HAP-1 (cell line): ENCODE results near the gene TMEM33.

Source experiments
- DNase-seq, 2 experiments: peaks; one replicate each; pipeline ENCODE4 v3.0.0-alpha.2; 2016 to 2020; ENCODE audit warnings: low spot score in 2 of 2
- H3K27me3 ChIP-seq: fragments of 250-450 bp; sonication (Bioruptor Pico); 2 replicates; pipeline ENCODE4 v1.5.1; 2020; ENCODE audit warnings: low read depth, mild to moderate bottlenecking, moderate library complexity
- H3K36me3 ChIP-seq: fragments of 250-450 bp; sonication (Bioruptor Pico); replicated peaks from 2 replicates; pipeline ENCODE4 v1.5.1; 2020; ENCODE audit warnings: mild to moderate bottlenecking
- H3K4me1 ChIP-seq: fragments of 250-450 bp; sonication (Bioruptor Pico); 2 replicates; pipeline ENCODE4 v1.5.1; 2020; ENCODE audit warnings: mild to moderate bottlenecking
- H3K4me3 ChIP-seq: fragments of 250-450 bp; sonication (Bioruptor Pico); 2 replicates; pipeline ENCODE4 v1.5.1; 2020; ENCODE audit warnings: mild to moderate bottlenecking, moderate library complexity
- H3K9me3 ChIP-seq: fragments of 250-450 bp; sonication (Bioruptor Pico); 2 replicates; pipeline ENCODE4 v1.5.1; 2020; ENCODE audit warnings: mild to moderate bottlenecking, moderate library complexity
- in situ Hi-C: fragments of 300-500 bp; cut with MboI; formaldehyde crosslinking; loops from 3 replicates; pipeline ENCODE4 v1.14.3; 2020; ENCODE audit warnings: low sequenced_read_pairs, inconsistent platforms, mixed read lengths

TMEM33 gene

GRCh38 chr4:41963105-41963504 is 27.9 kb downstream of the TMEM33 start:
- H3K36me3 ChIP-seq, result peaks cover 5% of the 10 kb centered on the region; the same call in 1 of the 2 replicates
- H3K27me3 ChIP-seq, result no peaks in the 10 kb centered on the region
- DNase-seq, result peak in 1 of 2 experiments; percentile 36
- in situ Hi-C loops, result loop anchor here (25.0 kb wide), 1 partner anchor 574 kb away; no protein-coding TSS in a partner anchor
- H3K4me3 ChIP-seq, result no peak overlapping the region
- no peaks in the 10 kb centered on the region for H3K9me3 ChIP-seq
- peaks cover 15% of the 10 kb centered on the region for H3K4me1 ChIP-seq

- peaks cover 8% of the 10 kb centered on the region for H3K4me1 ChIP-seq
- H3K27me3 ChIP-seq, result no peaks in the 10 kb centered on the region
- no peaks in the 10 kb centered on the region for H3K9me3 ChIP-seq
- in situ Hi-C loops, result loop anchor here (25.0 kb wide), 1 partner anchor 573 kb away; no protein-coding TSS in a partner anchor
- H3K4me3 ChIP-seq, result no peak overlapping the region
- H3K36me3 ChIP-seq, result peaks cover 4% of the 10 kb centered on the region; the same call in 1 of the 2 replicates
- DNase-seq, result no peak
Measured at GRCh38 chr4:41964401-41964800, 29.2 kb downstream of the TMEM33 start.

- in situ Hi-C loops, result loop anchor here (25.0 kb wide), 1 partner anchor 570 kb away; no protein-coding TSS in a partner anchor
- Histone ChIP-seq H3K4me1 (no peaks in the 10 kb centered on the region), H3K27me3 (no peaks in the 10 kb centered on the region), H3K36me3 (0 out of 2 replicates have a peak, but pooled peaks cover 3% of the 10 kb centered on the region), H3K9me3 (0 out of 2 replicates have a peak, but pooled peaks cover 3% of the 10 kb centered on the region), H3K4me3 (no peak overlapping the region)
- DNase-seq, result no peak
Measured at GRCh38 chr4:41967392-41967791, 32.2 kb downstream of the TMEM33 start.

- no peak overlapping the region for H3K4me3 ChIP-seq
- H3K27me3 ChIP-seq, result no peaks in the 10 kb centered on the region
- 0 out of 2 replicates have a peak, but pooled peaks cover 3% of the 10 kb centered on the region for H3K36me3 ChIP-seq
- in situ Hi-C loops, result loop anchor here (25.0 kb wide), 1 partner anchor 568 kb away; no protein-coding TSS in a partner anchor
- 0 out of 2 replicates have a peak, but pooled peaks cover 3% of the 10 kb centered on the region for H3K9me3 ChIP-seq
- no peak for DNase-seq
- H3K4me1 ChIP-seq, result peaks cover 3% of the 10 kb centered on the region; the same call in 1 of the 2 replicates
Measured at GRCh38 chr4:41969671-41970070, 34.4 kb downstream of the TMEM33 start.

GRCh38 chr4:41975341-41975740 is 40.1 kb downstream of the TMEM33 start:
- Histone ChIP-seq H3K27me3 (no peaks in the 10 kb centered on the region), H3K9me3 (0 out of 2 replicates have a peak, but pooled peaks cover 3% of the 10 kb centered on the region), H3K36me3 (no peaks in the 10 kb centered on the region), H3K4me3 (no peak overlapping the region), H3K4me1 (peaks cover 3% of the 10 kb centered on the region; the same call in 1 of the 2 replicates)
- DNase-seq, result no peak
- in situ Hi-C loops, result no loop called here

- no peaks in the 10 kb centered on the region for H3K9me3 ChIP-seq
- DNase-seq, result no peak
- H3K27me3 ChIP-seq, result no peaks in the 10 kb centered on the region
- no peak overlapping the region for H3K4me3 ChIP-seq
- in situ Hi-C loops, result no loop called here
- no peaks in the 10 kb centered on the region for H3K36me3 ChIP-seq
- H3K4me1 ChIP-seq, result peaks cover 3% of the 10 kb centered on the region; the same call in 1 of the 2 replicates
Measured at GRCh38 chr4:41976775-41977516, 41.7 kb downstream of the TMEM33 start.

- Histone ChIP-seq H3K27me3 (no peaks in the 10 kb centered on the region), H3K9me3 (no peaks in the 10 kb centered on the region), H3K4me1 (peaks cover 2% of the 10 kb centered on the region; the same call in 1 of the 2 replicates), H3K36me3 (no peaks in the 10 kb centered on the region), H3K4me3 (no peak overlapping the region)
- no peak for DNase-seq
- in situ Hi-C loops, result no loop called here
Measured at GRCh38 chr4:41977709-41978108, 42.5 kb downstream of the TMEM33 start.

- Histone ChIP-seq H3K4me3 (no peak within 1 kb of the TSS), H3K36me3 (no peaks in the 10 kb centered on the region), H3K9me3 (no peaks in the 10 kb centered on the region), H3K27me3 (no peaks in the 10 kb centered on the region), H3K4me1 (peaks cover 12% of the 10 kb centered on the region)
- in situ Hi-C loops, result no loop called here
- DNase-seq, result no peak
Measured at GRCh38 chr4:41981456-41981855, 46.2 kb downstream of the TMEM33 start, which contains the start of gene DCAF4L1. Gene DCAF4L1 (plus strand): TSS chr4:41981756. CDS start chr4:41981793, 37 bp downstream.

- no peaks in the 10 kb centered on the region for H3K36me3 ChIP-seq
- no peak for DNase-seq
- in situ Hi-C loops, result no loop called here
- H3K4me3 ChIP-seq, result no peak overlapping the region
- H3K4me1 ChIP-seq, result peaks cover 12% of the 10 kb centered on the region
- no peaks in the 10 kb centered on the region for H3K9me3 ChIP-seq
- H3K27me3 ChIP-seq, result no peaks in the 10 kb centered on the region
Measured at GRCh38 chr4:41982716-41983115, 47.5 kb downstream of the TMEM33 start.

GRCh38 chr4:41985151-41985550 is 49.9 kb downstream of the TMEM33 start:
- no peaks in the 10 kb centered on the region for H3K9me3 ChIP-seq
- no peak overlapping the region for H3K4me3 ChIP-seq
- no peaks in the 10 kb centered on the region for H3K36me3 ChIP-seq
- no peaks in the 10 kb centered on the region for H3K27me3 ChIP-seq
- H3K4me1 ChIP-seq, result peaks cover 18% of the 10 kb centered on the region
- peak in 1 of 2 experiments; percentile 93 for DNase-seq
- in situ Hi-C loops, result no loop called here

- no peaks in the 10 kb centered on the region for H3K9me3 ChIP-seq
- peak overlapping the region; percentile 88 for H3K4me3 ChIP-seq
- H3K36me3 ChIP-seq, result no peaks in the 10 kb centered on the region; the same call in 1 of the 2 replicates
- no peaks in the 10 kb centered on the region for H3K27me3 ChIP-seq
- peaks cover 25% of the 10 kb centered on the region for H3K4me1 ChIP-seq
- in situ Hi-C loops, result no loop called here
- no peak for DNase-seq
Measured at GRCh38 chr4:41989994-41990364, 54.8 kb downstream of the TMEM33 start.

GRCh38 chr4:41990365-41991111 is 55.3 kb downstream of the TMEM33 start, which contains the start of gene SLC30A9:
Gene SLC30A9 (plus strand): TSS chr4:41990530. CDS start chr4:41990652, 122 bp downstream.
- peak within 1 kb of the TSS; percentile 88 for H3K4me3 ChIP-seq
- H3K4me1 ChIP-seq, result peaks cover 22% of the 10 kb centered on the region
- in situ Hi-C loops, result no loop called here
- no peaks in the 10 kb centered on the region; the same call in 1 of the 2 replicates for H3K36me3 ChIP-seq
- H3K9me3 ChIP-seq, result no peaks in the 10 kb centered on the region
- H3K27me3 ChIP-seq, result no peaks in the 10 kb centered on the region
- peak; percentile 95 to 98 for DNase-seq

GRCh38 chr4:41991916-41992767 is 56.9 kb downstream of the TMEM33 start:
- Histone ChIP-seq H3K4me3 (peak overlapping the region; percentile 88), H3K4me1 (peaks cover 19% of the 10 kb centered on the region), H3K27me3 (no peaks in the 10 kb centered on the region), H3K9me3 (no peaks in the 10 kb centered on the region), H3K36me3 (no peaks in the 10 kb centered on the region; the same call in 1 of the 2 replicates)
- peak; percentile 34 to 48 for DNase-seq
- in situ Hi-C loops, result no loop called here
